Measurements from ENCODE around the gene KLHL6. TPM values are rescaled to one million over a fixed set of nuclear protein-coding genes. Genes with fewer than 3 reads are reported as not detected.
"Not testable (repeated sequence)": the region's sequence is repeated elsewhere in the genome, so short reads cannot be mapped to it uniquely, and the experiment has no call there.

The KLHL6 gene
- total RNA-seq, 1 experiment from 2014 or later: 0.11 TPM

DNA sequence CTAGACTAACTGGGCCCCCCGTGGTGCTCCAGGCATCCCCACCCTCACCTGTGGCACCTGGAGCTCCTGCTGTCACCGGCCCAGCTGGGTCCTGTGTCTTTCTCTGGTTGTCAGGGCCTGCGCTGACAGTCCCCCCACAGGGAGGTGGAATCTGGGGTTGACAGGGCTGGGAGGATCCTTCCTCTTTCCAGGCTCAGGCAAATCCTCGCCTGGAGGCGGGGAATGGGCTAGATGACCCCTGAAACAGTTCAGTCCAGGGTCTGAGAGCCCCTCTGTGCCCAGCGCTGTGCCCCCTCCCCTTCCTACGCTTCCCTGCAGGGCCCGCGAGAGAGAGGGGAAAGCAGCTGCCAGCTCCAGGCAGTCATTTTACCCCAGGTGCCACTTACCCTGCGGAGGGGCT, 77.0 kb downstream of the KLHL6 start:
- Mint-ChIP-seq H3K4me3 (no peak overlapping the region), H3K27me3 (ENCODE audit: low read depth) (no peaks in the 10 kb centered on the region; the same call in 1 of the 2 replicates), H3K36me3 (no peaks in the 10 kb centered on the region), H3K9me3 (no peaks in the 10 kb centered on the region), H3K27ac (no peak overlapping the region), H3K4me1 (peaks cover 11% of the 10 kb centered on the region)
- TF ChIP-seq, protein P1, sequence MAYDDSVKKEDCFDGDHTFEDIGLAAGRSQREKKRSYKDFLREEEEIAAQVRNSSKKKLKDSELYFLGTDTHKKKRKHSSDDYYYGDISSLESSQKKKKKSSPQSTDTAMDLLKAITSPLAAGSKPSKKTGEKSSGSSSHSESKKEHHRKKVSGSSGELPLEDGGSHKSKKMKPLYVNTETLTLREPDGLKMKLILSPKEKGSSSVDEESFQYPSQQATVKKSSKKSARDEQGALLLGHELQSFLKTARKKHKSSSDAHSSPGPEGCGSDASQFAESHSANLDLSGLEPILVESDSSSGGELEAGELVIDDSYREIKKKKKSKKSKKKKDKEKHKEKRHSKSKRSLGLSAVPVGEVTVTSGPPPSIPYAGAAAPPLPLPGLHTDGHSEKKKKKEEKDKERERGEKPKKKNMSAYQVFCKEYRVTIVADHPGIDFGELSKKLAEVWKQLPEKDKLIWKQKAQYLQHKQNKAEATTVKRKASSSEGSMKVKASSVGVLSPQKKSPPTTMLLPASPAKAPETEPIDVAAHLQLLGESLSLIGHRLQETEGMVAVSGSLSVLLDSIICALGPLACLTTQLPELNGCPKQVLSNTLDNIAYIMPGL (CRISPR knock-in tag; IDR thresholded peaks at IDR 0.05): no peak
- TF ChIP-seq NFATC4 (CRISPR knock-in tag; IDR thresholded peaks at IDR 0.05) (no peak), SOX15 (CRISPR knock-in tag; IDR thresholded peaks at IDR 0.05) (no peak), TCF7 (CRISPR knock-in tag; IDR thresholded peaks at IDR 0.05; ENCODE audit: low read depth) (no peak)
- TF ChIP-seq, protein P2, sequence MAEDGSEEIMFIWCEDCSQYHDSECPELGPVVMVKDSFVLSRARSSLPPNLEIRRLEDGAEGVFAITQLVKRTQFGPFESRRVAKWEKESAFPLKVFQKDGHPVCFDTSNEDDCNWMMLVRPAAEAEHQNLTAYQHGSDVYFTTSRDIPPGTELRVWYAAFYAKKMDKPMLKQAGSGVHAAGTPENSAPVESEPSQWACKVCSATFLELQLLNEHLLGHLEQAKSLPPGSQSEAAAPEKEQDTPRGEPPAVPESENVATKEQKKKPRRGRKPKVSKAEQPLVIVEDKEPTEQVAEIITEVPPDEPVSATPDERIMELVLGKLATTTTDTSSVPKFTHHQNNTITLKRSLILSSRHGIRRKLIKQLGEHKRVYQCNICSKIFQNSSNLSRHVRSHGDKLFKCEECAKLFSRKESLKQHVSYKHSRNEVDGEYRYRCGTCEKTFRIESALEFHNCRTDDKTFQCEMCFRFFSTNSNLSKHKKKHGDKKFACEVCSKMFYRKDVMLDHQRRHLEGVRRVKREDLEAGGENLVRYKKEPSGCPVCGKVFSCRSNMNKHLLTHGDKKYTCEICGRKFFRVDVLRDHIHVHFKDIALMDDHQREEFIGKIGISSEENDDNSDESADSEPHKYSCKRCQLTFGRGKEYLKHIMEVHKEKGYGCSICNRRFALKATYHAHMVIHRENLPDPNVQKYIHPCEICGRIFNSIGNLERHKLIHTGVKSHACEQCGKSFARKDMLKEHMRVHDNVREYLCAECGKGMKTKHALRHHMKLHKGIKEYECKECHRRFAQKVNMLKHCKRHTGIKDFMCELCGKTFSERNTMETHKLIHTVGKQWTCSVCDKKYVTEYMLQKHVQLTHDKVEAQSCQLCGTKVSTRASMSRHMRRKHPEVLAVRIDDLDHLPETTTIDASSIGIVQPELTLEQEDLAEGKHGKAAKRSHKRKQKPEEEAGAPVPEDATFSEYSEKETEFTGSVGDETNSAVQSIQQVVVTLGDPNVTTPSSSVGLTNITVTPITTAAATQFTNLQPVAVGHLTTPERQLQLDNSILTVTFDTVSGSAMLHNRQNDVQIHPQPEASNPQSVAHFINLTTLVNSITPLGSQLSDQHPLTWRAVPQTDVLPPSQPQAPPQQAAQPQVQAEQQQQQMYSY (CRISPR knock-in tag; IDR thresholded peaks at IDR 0.05): no peak
- ATAC-seq: no peak
- DNase-seq (ENCODE audit: low spot score): no peak
- ChIA-PET POLR2A (no interaction called here), CTCF (interaction anchor here (1.7 to 2.9 kb wide), 5 partner anchors 82 to 345 kb away, joined by 3 to 15 read pairs (median 12); partner anchors contain the start of gene MAP6D1)

- CTCF ChIA-PET: interaction anchor here (1.7 to 2.9 kb wide), 2 partner anchors 83 to 106 kb away, joined by 3 to 14 read pairs; no protein-coding TSS in a partner anchor
- Mint-ChIP-seq H3K27me3 (ENCODE audit: low read depth) (no peaks in the 10 kb centered on the region; the same call in 1 of the 2 replicates), H3K4me3 (no peak overlapping the region), H3K27ac (no peak overlapping the region), H3K9me3 (no peaks in the 10 kb centered on the region), H3K4me1 (peaks cover 11% of the 10 kb centered on the region), H3K36me3 (no peaks in the 10 kb centered on the region)
- POLR2A ChIA-PET: no interaction called here
- ATAC-seq (no peak), DNase-seq (ENCODE audit: low spot score) (no peak)
- TF ChIP-seq GRHL2 (CRISPR knock-in tag; IDR thresholded peaks at IDR 0.05; ENCODE audit: insufficient replicate concordance, severe bottlenecking) (no peak), ZNF671 (CRISPR knock-in tag; IDR thresholded peaks at IDR 0.05) (no peak), NFATC4 (CRISPR knock-in tag; IDR thresholded peaks at IDR 0.05) (no peak), ZNF423 (CRISPR knock-in tag; IDR thresholded peaks at IDR 0.05) (no peak), TEAD1 (CRISPR knock-in tag; IDR thresholded peaks at IDR 0.05) (no peak)
- TF ChIP-seq, protein P3, sequence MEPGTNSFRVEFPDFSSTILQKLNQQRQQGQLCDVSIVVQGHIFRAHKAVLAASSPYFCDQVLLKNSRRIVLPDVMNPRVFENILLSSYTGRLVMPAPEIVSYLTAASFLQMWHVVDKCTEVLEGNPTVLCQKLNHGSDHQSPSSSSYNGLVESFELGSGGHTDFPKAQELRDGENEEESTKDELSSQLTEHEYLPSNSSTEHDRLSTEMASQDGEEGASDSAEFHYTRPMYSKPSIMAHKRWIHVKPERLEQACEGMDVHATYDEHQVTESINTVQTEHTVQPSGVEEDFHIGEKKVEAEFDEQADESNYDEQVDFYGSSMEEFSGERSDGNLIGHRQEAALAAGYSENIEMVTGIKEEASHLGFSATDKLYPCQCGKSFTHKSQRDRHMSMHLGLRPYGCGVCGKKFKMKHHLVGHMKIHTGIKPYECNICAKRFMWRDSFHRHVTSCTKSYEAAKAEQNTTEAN (CRISPR knock-in tag; IDR thresholded peaks at IDR 0.05): no peak
- TF ChIP-seq, protein P4, sequence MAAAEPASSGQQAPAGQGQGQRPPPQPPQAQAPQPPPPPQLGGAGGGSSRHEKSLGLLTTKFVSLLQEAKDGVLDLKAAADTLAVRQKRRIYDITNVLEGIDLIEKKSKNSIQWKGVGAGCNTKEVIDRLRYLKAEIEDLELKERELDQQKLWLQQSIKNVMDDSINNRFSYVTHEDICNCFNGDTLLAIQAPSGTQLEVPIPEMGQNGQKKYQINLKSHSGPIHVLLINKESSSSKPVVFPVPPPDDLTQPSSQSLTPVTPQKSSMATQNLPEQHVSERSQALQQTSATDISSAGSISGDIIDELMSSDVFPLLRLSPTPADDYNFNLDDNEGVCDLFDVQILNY (CRISPR knock-in tag; IDR thresholded peaks at IDR 0.05): no peak
These were observed 77.6 kb downstream of the KLHL6 start for GRCh38 chr3:183477801-183478456.

DNA sequence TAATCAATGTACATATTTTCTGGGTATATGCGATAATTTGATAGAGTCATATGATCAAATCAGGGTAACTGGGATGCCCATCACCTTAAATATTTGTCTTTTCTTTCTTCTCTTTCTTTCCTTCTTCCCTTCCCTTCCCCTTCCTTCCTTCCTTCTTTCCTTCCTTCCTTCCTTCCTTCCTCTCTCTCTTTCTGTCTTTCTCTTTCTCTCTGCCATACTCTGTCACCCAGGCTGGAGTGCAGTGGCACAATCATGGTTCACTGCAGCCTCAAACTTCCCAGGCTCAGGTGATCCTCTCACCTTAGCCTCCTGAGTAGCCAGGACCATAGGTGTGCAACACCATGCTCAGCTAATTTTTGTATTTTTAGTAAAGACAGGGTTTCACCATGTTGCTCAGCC, 79.7 kb downstream of the KLHL6 start:
- H3K36me3 Mint-ChIP-seq; H3K4me3 Mint-ChIP-seq; POLR2A ChIA-PET; H3K9me3 Mint-ChIP-seq; H3K27me3 Mint-ChIP-seq (ENCODE audit: low read depth); DNase-seq (ENCODE audit: low spot score); ATAC-seq; CTCF ChIA-PET; H3K27ac Mint-ChIP-seq: not testable (repeated sequence)
- peaks cover 11% of the 10 kb centered on the region for H3K4me1 Mint-ChIP-seq
